Measurements from ENCODE around the gene PPARD.

The PPARD gene

DNA sequence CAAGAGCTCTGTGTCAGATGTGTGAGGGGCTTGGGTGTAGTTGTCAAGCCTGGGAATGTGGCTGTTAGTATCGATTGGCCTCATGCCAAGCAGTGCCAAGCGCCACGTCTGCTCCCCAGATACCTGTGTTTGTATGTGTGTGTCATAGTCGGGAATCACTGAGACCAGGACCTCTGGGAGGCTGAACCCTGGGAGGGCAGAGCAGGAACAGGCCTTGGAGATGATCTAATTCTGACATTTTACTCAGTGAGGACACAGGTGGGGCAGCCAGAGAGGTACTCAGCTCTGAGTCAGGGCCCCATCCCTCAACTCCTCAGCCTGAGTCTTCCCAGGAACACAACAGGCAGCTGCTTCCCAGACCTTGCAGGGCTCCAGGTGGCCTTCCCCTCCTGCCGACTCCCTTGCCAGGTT lies 58.5 kb downstream of the PPARD start:
- Histone ChIP-seq H3K9ac (ENCODE audit: low read length in 2 of 2) (no peak overlapping the region), H3K27me3 (ENCODE audit: control insufficient read depth in 1 of 2, insufficient read depth in 2 of 2, low read length in 2 of 2) (no peaks in the 10 kb centered on the region), H3K4me3 (ENCODE audit: low read length in 2 of 2) (no peak overlapping the region), H3K4me1 (ENCODE audit: control insufficient read depth, insufficient read depth, low read length) (no peaks in the 10 kb centered on the region), H3K36me3 (ENCODE audit: control insufficient read depth in 2 of 2, insufficient read depth in 2 of 2, low read length in 2 of 2) (no peaks in the 10 kb centered on the region), H3K9me3 (ENCODE audit: control insufficient read depth in 2 of 2, low read length in 2 of 2) (no peaks in the 10 kb centered on the region), H3K27ac (ENCODE audit: low read length) (no peak overlapping the region)

DNA sequence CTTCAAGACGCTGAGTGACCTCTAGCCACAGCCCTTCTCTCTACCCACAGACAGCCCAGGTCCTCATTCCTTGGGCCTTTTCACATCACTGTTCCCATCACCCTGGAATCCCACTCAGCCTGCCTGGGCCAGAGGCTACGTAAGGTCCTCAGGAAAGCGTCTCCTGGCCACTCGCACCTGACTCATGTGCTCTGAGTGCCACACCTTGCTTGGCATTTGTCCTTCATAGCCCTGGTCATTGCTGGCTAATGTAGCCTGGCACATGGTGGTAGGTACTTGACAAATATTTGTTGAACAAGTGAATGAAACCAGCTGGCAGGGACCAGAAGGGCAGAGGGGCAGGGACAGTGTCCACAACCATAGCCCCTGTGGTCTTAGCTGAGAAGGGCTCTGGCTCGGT lies 59.2 kb downstream of the PPARD start:
- Histone ChIP-seq H3K4me3 (ENCODE audit: low read length in 2 of 2) (no peak overlapping the region), H3K4me1 (ENCODE audit: control insufficient read depth, insufficient read depth, low read length) (no peaks in the 10 kb centered on the region), H3K27ac (ENCODE audit: low read length) (no peak overlapping the region)

DNA sequence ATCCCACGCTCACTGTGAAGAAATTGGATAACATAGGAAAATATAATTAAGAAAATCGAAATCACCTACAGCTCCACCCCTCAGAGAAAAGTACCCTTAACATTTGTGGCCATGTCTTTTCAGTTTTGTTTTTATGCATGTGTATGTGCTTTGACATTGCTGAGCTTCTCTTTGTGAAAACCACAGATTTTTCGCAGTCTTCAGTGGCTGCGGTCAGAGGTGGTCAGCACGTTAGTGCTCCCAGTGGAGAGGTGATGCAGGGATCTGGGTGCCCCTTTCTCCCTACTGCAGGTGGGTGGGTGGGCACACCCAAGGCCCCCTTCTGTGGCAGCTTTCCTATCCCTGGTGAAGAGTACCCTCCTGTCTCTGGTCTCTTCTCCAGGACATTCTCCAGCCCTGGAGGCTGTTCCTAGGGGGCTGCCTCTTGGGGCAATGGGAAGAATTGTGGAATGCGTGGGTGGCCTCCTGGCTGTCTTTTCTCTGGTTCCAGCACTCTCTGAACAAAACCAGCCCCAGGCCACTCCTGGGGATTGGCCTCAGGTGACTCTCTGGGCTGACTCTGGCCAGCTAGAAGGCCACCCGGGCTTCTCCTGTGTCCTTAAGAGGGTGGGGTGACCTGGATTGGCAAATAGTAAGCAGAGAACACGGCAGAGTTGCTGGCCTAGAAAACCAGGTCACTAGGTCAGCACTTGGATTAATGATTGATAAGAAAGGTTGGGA lies 59.9 kb downstream of the PPARD start:
- no peaks in the 10 kb centered on the region for H3K36me3 ChIP-seq (ENCODE audit: control insufficient read depth in 2 of 2, insufficient read depth in 2 of 2, low read length in 2 of 2)
- no peak overlapping the region for H3K27ac ChIP-seq (ENCODE audit: low read length)
- H3K4me1 ChIP-seq (ENCODE audit: control insufficient read depth, insufficient read depth, low read length), result no peaks in the 10 kb centered on the region
- H3K4me3 ChIP-seq (ENCODE audit: low read length in 2 of 2), result no peak overlapping the region
- no peaks in the 10 kb centered on the region for H3K27me3 ChIP-seq (ENCODE audit: control insufficient read depth in 1 of 2, insufficient read depth in 2 of 2, low read length in 2 of 2)
- H3K9me3 ChIP-seq (ENCODE audit: control insufficient read depth in 2 of 2, low read length in 2 of 2), result no peaks in the 10 kb centered on the region
- H3K9ac ChIP-seq (ENCODE audit: low read length in 2 of 2), result no peak overlapping the region

More for the DNA sequence above, 59.2 kb downstream of the PPARD start:
- Histone ChIP-seq H3K36me3 (ENCODE audit: control insufficient read depth in 2 of 2, insufficient read depth in 2 of 2, low read length in 2 of 2) (no peaks in the 10 kb centered on the region), H3K9ac (ENCODE audit: low read length in 2 of 2) (no peak overlapping the region), H3K27me3 (ENCODE audit: control insufficient read depth in 1 of 2, insufficient read depth in 2 of 2, low read length in 2 of 2) (no peaks in the 10 kb centered on the region), H3K9me3 (ENCODE audit: control insufficient read depth in 2 of 2, low read length in 2 of 2) (no peaks in the 10 kb centered on the region)

DNA sequence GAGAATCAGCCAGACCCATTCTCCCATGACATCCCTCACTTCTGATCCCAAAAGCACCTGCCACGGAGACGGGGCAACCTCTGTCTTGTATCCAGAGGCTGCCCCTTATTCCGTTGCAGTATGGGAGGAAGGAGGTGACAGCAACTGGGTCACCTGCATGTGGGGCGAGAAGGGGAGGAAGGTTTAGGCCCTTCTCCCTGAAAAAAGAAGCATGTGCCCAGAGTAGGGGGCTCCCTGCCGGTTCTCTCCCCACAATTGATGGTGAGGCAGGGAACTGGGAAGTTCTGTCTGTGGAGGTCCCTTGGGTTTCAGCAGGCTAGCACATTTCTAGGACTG lies 60.5 kb downstream of the PPARD start:
- H3K27me3 ChIP-seq (ENCODE audit: control insufficient read depth in 1 of 2, insufficient read depth in 2 of 2, low read length in 2 of 2), result no peaks in the 10 kb centered on the region
- no peak overlapping the region for H3K27ac ChIP-seq (ENCODE audit: low read length)
- H3K9ac ChIP-seq (ENCODE audit: low read length in 2 of 2), result no peak overlapping the region
- no peaks in the 10 kb centered on the region for H3K9me3 ChIP-seq (ENCODE audit: control insufficient read depth in 2 of 2, low read length in 2 of 2)
- no peaks in the 10 kb centered on the region for H3K4me1 ChIP-seq (ENCODE audit: control insufficient read depth, insufficient read depth, low read length)
- no peak overlapping the region for H3K4me3 ChIP-seq (ENCODE audit: low read length in 2 of 2)
- no peaks in the 10 kb centered on the region for H3K36me3 ChIP-seq (ENCODE audit: control insufficient read depth in 2 of 2, insufficient read depth in 2 of 2, low read length in 2 of 2)

DNA sequence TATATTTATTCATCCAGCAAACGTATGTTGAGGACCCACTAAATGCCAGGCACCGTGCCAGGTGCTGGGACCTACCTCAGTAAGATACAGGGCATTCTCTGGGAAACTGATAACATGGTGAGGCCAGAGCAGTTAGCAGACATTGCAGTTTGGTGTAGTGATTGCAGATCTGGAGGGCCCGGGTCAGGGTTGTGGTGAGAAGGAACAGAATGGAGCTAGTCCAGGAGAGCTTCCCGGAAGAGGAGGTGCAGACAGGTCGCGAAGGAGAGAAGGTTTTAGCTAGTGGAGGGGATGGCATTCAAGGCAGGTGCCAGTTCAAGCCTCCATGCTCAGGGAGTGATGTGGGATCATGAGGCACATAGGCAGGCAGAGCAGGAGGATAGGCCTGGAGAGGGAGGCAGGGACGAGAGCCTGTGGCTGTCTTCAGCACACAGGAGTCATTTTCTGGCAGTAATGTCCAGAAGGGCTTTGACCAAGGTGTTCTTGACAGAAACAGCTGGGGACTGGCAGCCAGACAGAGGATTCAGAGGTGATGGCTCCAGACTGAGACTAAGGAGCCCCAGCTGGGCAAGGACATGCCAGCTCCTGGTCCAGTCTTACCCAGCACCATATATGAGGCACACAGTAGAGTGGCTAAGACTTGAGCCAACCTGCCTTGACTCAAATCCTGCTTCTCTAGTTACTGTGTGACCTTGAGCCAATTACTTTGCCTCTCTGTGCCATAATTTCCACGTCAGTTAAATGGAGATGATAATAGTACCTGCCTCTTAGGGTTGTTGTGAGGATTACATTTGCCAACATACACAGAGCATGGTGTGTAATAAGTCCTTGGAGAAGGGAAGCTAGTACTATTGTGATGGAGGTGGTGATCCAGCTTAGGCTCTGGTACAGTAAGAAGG lies 61.4 kb downstream of the PPARD start:
- Histone ChIP-seq H3K9me3 (ENCODE audit: control insufficient read depth in 2 of 2, low read length in 2 of 2) (no peaks in the 10 kb centered on the region), H3K36me3 (ENCODE audit: control insufficient read depth in 2 of 2, insufficient read depth in 2 of 2, low read length in 2 of 2) (no peaks in the 10 kb centered on the region), H3K4me3 (ENCODE audit: low read length in 2 of 2) (no peak overlapping the region), H3K27me3 (ENCODE audit: control insufficient read depth in 1 of 2, insufficient read depth in 2 of 2, low read length in 2 of 2) (no peaks in the 10 kb centered on the region), H3K4me1 (ENCODE audit: control insufficient read depth, insufficient read depth, low read length) (no peaks in the 10 kb centered on the region), H3K9ac (ENCODE audit: low read length in 2 of 2) (no peak overlapping the region), H3K27ac (ENCODE audit: low read length) (no peak overlapping the region)

DNA sequence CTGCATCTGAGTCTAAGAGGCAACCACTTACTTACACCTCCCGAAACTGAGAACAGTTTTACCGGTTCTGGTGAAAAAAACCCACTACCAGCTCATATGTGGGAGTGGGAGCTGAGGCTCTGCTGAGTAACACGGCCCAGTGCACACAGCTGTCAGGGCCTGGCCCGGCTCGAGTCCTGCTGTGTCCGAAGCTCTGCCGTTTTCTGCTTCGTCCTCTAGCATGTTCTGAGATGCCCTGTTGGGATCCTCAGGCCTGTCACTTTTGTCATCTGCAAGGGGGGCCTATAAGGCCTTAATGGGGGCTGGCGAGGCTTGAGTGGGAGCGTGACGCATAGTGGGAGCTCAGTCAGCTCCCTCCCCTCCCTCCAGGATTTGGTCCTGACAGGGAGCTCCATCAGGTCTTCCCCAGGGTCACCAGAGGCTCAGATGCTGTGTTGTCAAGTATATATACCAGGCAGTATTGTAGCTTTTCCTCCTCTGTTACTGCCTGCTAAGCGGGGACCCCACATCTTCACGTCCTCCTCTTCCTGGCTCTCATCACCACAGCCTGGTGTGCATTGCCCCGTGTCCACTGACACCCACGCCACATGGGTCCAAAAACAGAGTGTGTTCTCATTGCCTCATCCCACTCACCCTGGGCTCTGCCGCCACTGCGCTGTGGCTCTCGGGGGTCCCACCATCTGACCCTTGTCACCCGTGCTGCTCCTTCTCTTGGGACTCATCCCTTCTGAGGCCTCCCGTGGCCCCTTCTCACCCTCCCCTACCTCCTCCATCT lies 64.5 kb downstream of the PPARD start:
- no peaks in the 10 kb centered on the region for H3K27me3 ChIP-seq (ENCODE audit: control insufficient read depth in 1 of 2, insufficient read depth in 2 of 2, low read length in 2 of 2)

DNA sequence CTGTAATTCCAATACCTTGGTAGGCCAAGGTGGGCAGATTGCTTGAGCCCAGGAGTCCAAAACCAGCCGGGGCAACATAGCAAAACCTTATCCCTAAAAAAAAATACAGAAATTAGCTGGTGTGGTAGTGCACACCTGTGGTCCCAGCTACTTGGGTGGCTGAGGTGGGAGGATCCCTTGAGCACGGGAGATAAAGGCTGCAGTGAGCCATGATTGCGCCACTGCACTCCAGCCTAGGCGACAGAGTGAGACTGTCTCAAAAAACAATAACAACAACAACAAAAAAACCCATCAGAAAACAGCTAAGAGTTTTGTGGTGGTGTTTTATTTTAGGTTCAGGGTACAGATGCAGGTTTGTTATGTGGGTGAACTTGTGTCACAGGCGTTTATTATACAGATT lies 66.9 kb downstream of the PPARD start:
- H3K27me3 ChIP-seq (ENCODE audit: control insufficient read depth in 1 of 2, insufficient read depth in 2 of 2, low read length in 2 of 2), result no peaks in the 10 kb centered on the region
- H3K4me1 ChIP-seq (ENCODE audit: control insufficient read depth, insufficient read depth, low read length), result peaks cover 4% of the 10 kb centered on the region
- peaks cover 6 to 15% of the 10 kb centered on the region in 2 donors for H3K36me3 ChIP-seq (ENCODE audit: control insufficient read depth in 2 of 2, insufficient read depth in 2 of 2, low read length in 2 of 2)
- no peak overlapping the region for H3K9ac ChIP-seq (ENCODE audit: low read length in 2 of 2)
- no peak overlapping the region for H3K27ac ChIP-seq (ENCODE audit: low read length)
- no peak overlapping the region for H3K4me3 ChIP-seq (ENCODE audit: low read length in 2 of 2)
- H3K9me3 ChIP-seq (ENCODE audit: control insufficient read depth in 2 of 2, low read length in 2 of 2), result no peaks in the 10 kb centered on the region

More for the DNA sequence above, 64.5 kb downstream of the PPARD start:
- no peak overlapping the region for H3K9ac ChIP-seq (ENCODE audit: low read length in 2 of 2)
- H3K27ac ChIP-seq (ENCODE audit: low read length), result no peak overlapping the region
- H3K9me3 ChIP-seq (ENCODE audit: control insufficient read depth in 2 of 2, low read length in 2 of 2), result no peaks in the 10 kb centered on the region
- peaks cover 2% of the 10 kb centered on the region for H3K4me1 ChIP-seq (ENCODE audit: control insufficient read depth, insufficient read depth, low read length)
- H3K36me3 ChIP-seq (ENCODE audit: control insufficient read depth in 2 of 2, insufficient read depth in 2 of 2, low read length in 2 of 2), result peaks cover 4% of the 10 kb centered on the region in 2 donors
- H3K4me3 ChIP-seq (ENCODE audit: low read length in 2 of 2), result no peak overlapping the region

DNA sequence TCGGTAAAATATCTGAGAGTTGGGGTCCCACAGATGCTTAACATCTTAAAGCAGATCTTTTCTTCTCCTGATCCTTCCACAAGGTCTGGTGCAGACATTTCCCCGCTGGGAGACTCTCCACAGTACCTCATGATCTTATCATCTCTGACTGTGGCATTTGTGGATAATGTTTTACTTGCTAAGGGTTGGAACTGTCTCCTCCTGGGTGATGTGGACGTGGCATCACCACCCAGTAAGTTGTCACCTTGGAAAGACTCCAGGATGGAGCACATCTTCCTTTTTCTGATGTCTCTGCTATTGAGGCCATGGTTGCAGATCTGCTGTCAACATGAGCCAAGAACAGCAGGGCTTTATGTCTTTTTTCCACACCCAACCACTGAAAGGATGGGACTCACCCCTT lies 67.8 kb downstream of the PPARD start:
- Histone ChIP-seq H3K4me1 (ENCODE audit: control insufficient read depth, insufficient read depth, low read length) (peaks cover 12% of the 10 kb centered on the region), H3K9ac (ENCODE audit: low read length in 2 of 2) (no peak overlapping the region), H3K27ac (ENCODE audit: low read length) (no peak overlapping the region), H3K36me3 (ENCODE audit: control insufficient read depth in 2 of 2, insufficient read depth in 2 of 2, low read length in 2 of 2) (peaks cover 6 to 15% of the 10 kb centered on the region in 2 donors), H3K27me3 (ENCODE audit: control insufficient read depth in 1 of 2, insufficient read depth in 2 of 2, low read length in 2 of 2) (no peaks in the 10 kb centered on the region), H3K4me3 (ENCODE audit: low read length in 2 of 2) (no peak overlapping the region), H3K9me3 (ENCODE audit: control insufficient read depth in 2 of 2, low read length in 2 of 2) (no peaks in the 10 kb centered on the region)

DNA sequence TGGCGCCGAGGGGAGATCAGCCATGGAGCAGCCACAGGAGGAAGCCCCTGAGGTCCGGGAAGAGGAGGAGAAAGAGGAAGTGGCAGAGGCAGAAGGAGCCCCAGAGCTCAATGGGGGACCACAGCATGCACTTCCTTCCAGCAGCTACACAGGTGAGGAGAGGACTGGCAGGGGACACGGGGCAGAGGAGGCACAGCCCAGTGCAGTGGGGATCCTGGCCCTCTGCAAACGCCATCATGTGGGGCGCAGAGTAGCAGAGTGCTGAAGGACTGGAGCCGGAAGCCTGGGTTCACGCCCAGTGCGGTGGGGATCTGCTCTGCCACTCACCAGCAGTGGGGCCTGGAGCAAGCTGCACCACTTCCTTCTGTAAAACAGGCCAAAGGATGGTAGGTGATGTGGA lies 68.7 kb downstream of the PPARD start:
- Histone ChIP-seq H3K9me3 (ENCODE audit: control insufficient read depth in 2 of 2, low read length in 2 of 2) (no peaks in the 10 kb centered on the region), H3K27ac (ENCODE audit: low read length) (no peak overlapping the region), H3K36me3 (ENCODE audit: control insufficient read depth in 2 of 2, insufficient read depth in 2 of 2, low read length in 2 of 2) (peaks cover 6 to 15% of the 10 kb centered on the region in 2 donors)

DNA sequence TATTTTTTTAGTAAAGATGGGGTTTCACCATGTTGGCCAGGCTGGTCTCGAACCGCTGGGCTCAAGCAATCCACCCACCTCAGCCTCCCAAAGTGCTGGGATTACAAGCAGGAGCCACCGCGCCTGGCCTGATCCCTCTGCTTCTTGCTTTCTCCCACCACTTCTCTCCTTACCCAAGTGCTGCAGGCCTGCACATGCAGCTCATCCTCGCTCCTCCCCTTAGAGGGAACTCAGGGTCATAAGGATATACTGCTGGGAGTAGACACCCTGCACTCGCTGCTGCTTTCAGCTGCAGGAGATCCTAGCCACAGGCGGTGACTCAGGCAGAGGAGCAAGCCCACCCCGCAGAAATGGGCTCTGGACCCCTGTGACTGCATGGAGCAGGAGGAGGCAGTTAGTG lies 69.7 kb downstream of the PPARD start:
- Histone ChIP-seq H3K4me1 (ENCODE audit: control insufficient read depth, insufficient read depth, low read length) (peaks cover 17% of the 10 kb centered on the region), H3K27ac (ENCODE audit: low read length) (no peak overlapping the region), H3K9ac (ENCODE audit: low read length in 2 of 2) (no peak overlapping the region), H3K36me3 (ENCODE audit: control insufficient read depth in 2 of 2, insufficient read depth in 2 of 2, low read length in 2 of 2) (peaks cover 6 to 18% of the 10 kb centered on the region in 2 donors), H3K9me3 (ENCODE audit: control insufficient read depth in 2 of 2, low read length in 2 of 2) (no peaks in the 10 kb centered on the region), H3K4me3 (ENCODE audit: low read length in 2 of 2) (no peak overlapping the region), H3K27me3 (ENCODE audit: control insufficient read depth in 1 of 2, insufficient read depth in 2 of 2, low read length in 2 of 2) (no peaks in the 10 kb centered on the region)

More for the DNA sequence above, 68.7 kb downstream of the PPARD start:
- Histone ChIP-seq H3K27me3 (ENCODE audit: control insufficient read depth in 1 of 2, insufficient read depth in 2 of 2, low read length in 2 of 2) (no peaks in the 10 kb centered on the region), H3K4me3 (ENCODE audit: low read length in 2 of 2) (no peak overlapping the region), H3K9ac (ENCODE audit: low read length in 2 of 2) (no peak overlapping the region), H3K4me1 (ENCODE audit: control insufficient read depth, insufficient read depth, low read length) (peaks cover 17% of the 10 kb centered on the region)
